DMS153 treated with DMSO at 0.1 percent for 48 hours (cell line): ENCODE measurements around the gene CDC25A.

Source experiments
- DNase-seq: peaks from one replicate; lab custom pipeline; 2025; ENCODE audit not compliant: unreplicated experiment; lab: John Stamatoyannopoulos, UW

The CDC25A gene

GRCh38 chr3:48142316-48142870 lies 45.8 kb downstream of the CDC25A start:
- DNase-seq, result no peak

DNA sequence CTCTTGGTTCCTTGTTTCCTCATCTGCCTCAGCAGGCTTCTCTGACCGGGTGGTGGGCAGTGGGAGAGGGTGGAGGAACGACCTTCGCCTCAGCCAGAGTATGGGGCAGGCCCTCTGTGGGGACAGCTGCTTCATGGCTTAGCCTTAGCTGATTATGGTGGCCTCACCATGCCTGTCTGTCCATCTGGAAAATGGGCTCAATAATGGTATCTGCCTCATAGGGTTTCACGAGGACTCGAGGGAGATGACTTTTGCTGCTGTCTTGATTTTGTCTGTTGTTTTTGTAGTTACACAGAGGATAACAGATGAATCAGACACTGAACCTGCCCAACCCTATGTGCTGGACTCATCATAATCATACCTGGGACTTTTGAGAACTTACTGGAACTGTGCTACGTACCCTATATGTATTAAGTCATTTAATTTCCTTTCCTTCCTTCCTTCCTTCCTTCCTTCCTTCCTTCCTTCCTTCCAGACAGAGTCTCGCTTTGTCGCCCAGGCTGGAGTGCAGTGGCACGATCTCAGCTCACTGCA lies 46.5 kb downstream of the CDC25A start:
- DNase-seq, result no peak

DNA sequence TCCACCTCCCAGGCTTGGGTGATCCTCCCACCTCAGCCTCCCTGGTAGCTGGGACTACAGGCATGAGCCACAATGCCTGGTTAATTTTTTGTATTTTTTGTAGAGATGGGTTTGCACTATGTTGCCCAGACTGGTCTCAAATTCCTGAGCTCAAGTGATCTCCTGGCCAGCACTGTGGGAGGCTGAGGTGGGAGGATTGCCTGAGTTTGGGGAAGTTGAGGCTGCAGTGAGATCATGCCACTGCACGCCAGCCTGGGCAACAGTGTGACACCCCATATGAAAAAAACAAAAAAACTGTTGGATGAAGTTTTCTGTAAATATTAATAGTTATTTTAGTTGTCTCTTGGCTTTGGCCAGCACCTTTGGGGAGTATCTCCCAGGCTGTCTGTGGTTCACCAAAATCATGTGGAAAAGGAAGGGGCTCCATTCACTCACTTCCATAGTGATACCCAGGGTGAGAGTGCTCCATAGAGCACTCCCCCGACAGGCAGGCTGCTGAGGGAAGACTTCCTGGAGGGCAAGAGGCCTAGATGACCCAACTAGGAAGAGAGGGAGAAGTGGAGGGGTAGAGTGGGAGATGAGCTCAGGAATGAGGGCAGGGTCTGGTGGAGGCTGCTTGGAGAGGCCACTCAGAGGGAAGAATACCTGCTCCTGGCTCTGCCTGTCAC lies 47.1 kb downstream of the CDC25A start:
- no peak for DNase-seq

- DNase-seq, result no peak
These were observed 47.9 kb downstream of the CDC25A start for GRCh38 chr3:48140336-48140757.

DNA sequence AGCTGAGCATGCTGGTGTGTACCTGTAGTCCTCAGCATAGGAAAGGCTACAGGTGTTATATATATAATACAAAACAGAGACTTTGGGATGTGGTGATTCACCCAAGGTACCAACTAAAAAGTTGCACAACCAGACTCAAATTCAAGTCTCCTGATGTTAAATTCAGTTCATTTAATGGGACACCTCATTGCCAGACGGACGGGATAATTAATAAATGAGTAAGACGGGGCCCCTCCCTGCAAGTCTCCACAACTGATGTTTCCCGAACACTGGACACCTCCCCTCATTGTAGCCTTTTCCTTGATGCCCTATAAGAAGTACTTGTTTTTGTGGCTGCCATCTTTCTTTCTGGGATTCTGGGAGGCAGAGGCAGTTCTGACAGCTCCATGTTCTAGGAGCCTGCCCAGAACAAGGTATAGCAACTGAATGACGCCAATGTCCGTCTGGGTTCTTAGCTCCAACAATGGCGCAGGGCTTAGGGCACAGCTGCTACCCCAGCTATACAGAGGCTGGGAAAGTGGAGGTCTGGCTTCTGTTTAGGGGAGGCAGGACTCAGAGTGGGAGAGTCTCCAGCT lies 50.7 kb downstream of the CDC25A start:
- DNase-seq, result no peak

GRCh38 chr3:48135552-48136495 lies 52.4 kb downstream of the CDC25A start:
- no peak for DNase-seq

- no peak for DNase-seq
These were observed 57.8 kb downstream of the CDC25A start for GRCh38 chr3:48130321-48130904.

GRCh38 chr3:48129921-48130320 lies 58.3 kb downstream of the CDC25A start:
- no peak for DNase-seq

- no peak for DNase-seq
These were observed 59.4 kb downstream of the CDC25A start for GRCh38 chr3:48128774-48129173.

GRCh38 chr3:48125886-48126622 lies 62.2 kb downstream of the CDC25A start:
- no peak for DNase-seq

- DNase-seq, result no peak
These were observed 63.1 kb downstream of the CDC25A start for GRCh38 chr3:48125013-48125705.

DNA sequence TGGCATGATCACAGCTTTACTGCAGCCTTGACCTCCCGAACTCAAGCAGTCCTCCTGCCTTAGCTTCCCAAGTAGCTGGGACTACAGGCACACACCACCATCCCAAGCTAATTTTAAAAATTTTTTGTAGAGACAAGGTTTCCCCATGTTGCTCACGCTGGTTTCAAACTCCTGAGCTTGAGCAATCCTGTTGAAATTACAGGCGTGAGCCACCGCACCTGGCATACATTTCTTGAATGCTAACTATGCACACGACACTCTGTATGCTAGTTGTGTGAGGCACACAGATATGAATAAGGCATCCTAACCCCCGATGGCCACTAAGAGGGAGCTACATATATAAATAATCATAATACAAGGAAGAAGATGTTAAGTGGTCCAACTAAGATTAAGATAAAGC lies 64.9 kb downstream of the CDC25A start:
- no peak for DNase-seq

DNA sequence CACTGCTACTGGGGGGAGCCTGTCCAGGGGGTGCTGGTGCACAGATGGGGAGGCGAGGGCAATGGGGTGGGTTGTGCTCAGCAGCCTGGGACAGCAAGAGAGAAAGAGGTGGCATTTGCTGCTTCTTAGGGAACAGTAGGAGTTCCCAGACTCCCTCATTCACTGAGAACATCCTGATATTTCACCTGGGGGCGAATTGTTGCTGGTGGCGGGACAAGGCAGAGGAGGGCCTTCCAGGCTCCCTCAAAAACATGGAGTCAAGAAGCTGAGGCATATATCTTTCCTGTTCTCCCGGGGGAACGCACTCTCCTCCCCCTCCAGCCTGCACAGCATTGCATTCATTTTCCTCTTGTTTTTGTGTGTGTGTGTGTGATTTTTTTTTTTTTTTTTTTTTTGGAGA lies 65.7 kb downstream of the CDC25A start:
- DNase-seq, result no peak

- no peak for DNase-seq
These were observed 68.0 kb downstream of the CDC25A start for GRCh38 chr3:48120223-48120622.

GRCh38 chr3:48119505-48120193 lies 68.6 kb downstream of the CDC25A start:
- no peak for DNase-seq

- no peak for DNase-seq
These were observed 69.3 kb downstream of the CDC25A start for GRCh38 chr3:48118928-48119327.

GRCh38 chr3:48118322-48118721 lies 69.9 kb downstream of the CDC25A start:
- no peak for DNase-seq

- DNase-seq, result no peak
These were observed 75.4 kb downstream of the CDC25A start for GRCh38 chr3:48112813-48113212.
